Endothelial cell of umbilical vein (primary cell): ENCODE results near the gene HECTD4. TPM values are rescaled to one million over a fixed set of nuclear protein-coding genes. Genes with fewer than 3 reads are reported as not detected.

ENCODE experiments used
- BruUV-seq: library from RNA; stranded (reverse); fragments of 400-500 nt; replicated peaks from 2 replicates; lab custom pipeline; 2021; lab: Mats Ljungman, UMichigan
- CTCF ChIA-PET: fragments of 300-600, 350-600 bp; sonication (Branson Sonifier 250); formaldehyde crosslinking; loops from one replicate; lab custom pipeline; 2021; ENCODE audit warnings: antibody characterized with exemption, inconsistent platforms; lab: Charles Lee
- POLR2A ChIA-PET: fragments of 300-600, 350-600 bp; sonication (Branson Sonifier 250); formaldehyde crosslinking; loops from one replicate; lab custom pipeline; 2021; ENCODE audit warnings: antibody characterized with exemption, inconsistent platforms; lab: Charles Lee
- DNase-seq: peaks from one replicate; pipeline ENCODE4 v3.0.0-alpha.2; 2011; ENCODE audit warnings: low read depth, low spot score
- FAIRE-seq: peaks from 2 replicates; lab custom pipeline; 2011; peaks lifted over from hg19 to GRCh38; lab: Jason Lieb, UNC
- H2AFZ ChIP-seq: 2 replicates; pipeline ENCODE4 v1.6.0; 2012; ENCODE audit warnings: low read depth, low read length, control low read depth, inconsistent platforms
- H3K27ac ChIP-seq: 2 replicates; pipeline ENCODE4 v1.5.1; 2011; ENCODE audit warnings: low read depth, mild to moderate bottlenecking, control low read depth, low read length, moderate library complexity; ENCODE audit not compliant: insufficient read depth
- H3K27me3 ChIP-seq, 2 experiments: 2 replicates each; pipeline versions ENCODE4 v1.6.0 to v1.6.1; 2011; ENCODE audit warnings: low read length in 2 of 2, mixed read lengths in 1 of 2; ENCODE audit not compliant: control insufficient read depth in 2 of 2, insufficient read depth in 2 of 2
- H3K36me3 ChIP-seq, 2 experiments: 2 replicates in 1 of 2; 3 replicates in 1 of 2; pipeline ENCODE4 v1.5.1; 2011; ENCODE audit warnings: low read length in 2 of 2, mild to moderate bottlenecking in 1 of 2, moderate library complexity in 1 of 2; ENCODE audit not compliant: control insufficient read depth in 2 of 2, insufficient read depth in 2 of 2; ENCODE audit errors: extremely low read depth in 1 of 2
- H3K4me1 ChIP-seq: 3 replicates; pipeline ENCODE4 v1.5.1; 2011; ENCODE audit warnings: mild to moderate bottlenecking, low read length; ENCODE audit not compliant: control insufficient read depth, insufficient read depth; ENCODE audit errors: extremely low read depth
- H3K4me2 ChIP-seq: 2 replicates; pipeline ENCODE4 v1.6.1; 2011; ENCODE audit warnings: low read length, control low read depth, mixed read lengths; ENCODE audit not compliant: insufficient read depth
- H3K4me3 ChIP-seq, 3 experiments: fragments of 200-600 bp in 1 of 3; sonication (generic), shearing (Covaris generic) in 1 of 3; replicated peaks in 1 of 3; 2 replicates each; pipeline ENCODE4 v1.5.1; 2011 to 2016; ENCODE audit warnings: control low read depth in 3 of 3, low read length in 3 of 3, mild to moderate bottlenecking in 2 of 3, inconsistent platforms in 1 of 3, low read depth in 1 of 3, moderate library complexity in 1 of 3; ENCODE audit not compliant: insufficient read depth in 1 of 3
- H3K79me2 ChIP-seq: 2 replicates; pipeline ENCODE4 v1.6.0; 2012; ENCODE audit warnings: low read length, inconsistent platforms; ENCODE audit not compliant: control insufficient read depth, insufficient read depth
- H3K9ac ChIP-seq: replicated peaks from 2 replicates; pipeline ENCODE3; 2011; ENCODE audit warnings: low read length, control low read depth; ENCODE audit not compliant: insufficient read depth; ENCODE audit errors: extremely low read depth
- H3K9me1 ChIP-seq: replicated peaks from 3 replicates; pipeline ENCODE4 v1.6.0; 2011; ENCODE audit warnings: mild to moderate bottlenecking, low read length; ENCODE audit not compliant: control insufficient read depth, insufficient read depth; ENCODE audit errors: extremely low read depth
- H3K9me3 ChIP-seq: replicated peaks from 2 replicates; pipeline ENCODE4 v1.5.1; 2012; ENCODE audit warnings: low read length, inconsistent platforms; ENCODE audit not compliant: control insufficient read depth, insufficient read depth
- H4K20me1 ChIP-seq: replicated peaks from 2 replicates; pipeline ENCODE3; 2011; ENCODE audit warnings: mild to moderate bottlenecking, low read length; ENCODE audit not compliant: control insufficient read depth, insufficient read depth; ENCODE audit errors: extremely low read depth
- EZH2 ChIP-seq: IDR thresholded peaks from 2 replicates; pipeline ENCODE4 v1.6.1; 2012; ENCODE audit warnings: borderline replicate concordance, low read depth, mild to moderate bottlenecking, moderate library complexity, low read length, inconsistent platforms; ENCODE audit not compliant: severe bottlenecking
- FOS ChIP-seq: IDR thresholded peaks from 2 replicates; pipeline ENCODE4 v1.6.1; 2011; ENCODE audit warnings: mild to moderate bottlenecking, low read length, moderate library complexity, borderline replicate concordance; ENCODE audit not compliant: insufficient read depth
- GATA2 ChIP-seq: IDR thresholded peaks from 2 replicates; pipeline ENCODE4 v1.7.0; 2011; ENCODE audit warnings: low read depth, mild to moderate bottlenecking, moderate library complexity, mixed read lengths, low read length; ENCODE audit not compliant: insufficient read length, insufficient read depth
- JUN ChIP-seq: IDR thresholded peaks from 2 replicates; pipeline ENCODE4 v1.6.1; 2011; ENCODE audit warnings: borderline replicate concordance, low read depth; ENCODE audit not compliant: insufficient read length, insufficient read depth
- MYC ChIP-seq: IDR thresholded peaks from one replicate; pipeline ENCODE4 v1.6.1; 2011; ENCODE audit warnings: mild to moderate bottlenecking, low read depth, low read length
- POLR2A ChIP-seq: IDR thresholded peaks from 2 replicates; pipeline ENCODE4 v1.6.1; 2012; ENCODE audit warnings: low read depth, mild to moderate bottlenecking, control low read depth, low read length
- POLR2AphosphoS5 ChIP-seq: IDR thresholded peaks from 2 replicates; pipeline ENCODE4 v1.6.1; 2012; ENCODE audit warnings: low read depth, mild to moderate bottlenecking, control low read depth, low read length, moderate library complexity; ENCODE audit not compliant: insufficient read depth
- dilution Hi-C: fragments of 300-500 bp; cut with MboI; formaldehyde crosslinking; loops from one replicate; pipeline ENCODE4 v1.15.0; 2019; ENCODE audit warnings: low sequenced_read_pairs; ENCODE audit not compliant: extremely low pct_ligation_motif_present
- intact Hi-C: fragments of 100-400 bp; cut with micrococcal nuclease; formaldehyde crosslinking; loops from one replicate; pipeline ENCODE4 v1.10.0; 2022
- polyA plus RNA-seq, 4 experiments: library from polyadenylated mRNA; depleted of rRNA in 3 of 4; stranded (reverse) in 3 of 4; unstranded in 1 of 4; fragments of >200 nt; gene quantifications; 2 replicates each; pipeline versions ENCODE4 v1.2.1 to v1.2.3, GENCODE V29; 2011 to 2012; ENCODE audit warnings: missing spikeins in 1 of 4
- total RNA-seq: library from RNA; stranded (reverse); gene quantifications from 2 replicates; pipeline ENCODE4 v1.2.3, GENCODE V29; 2021
- TF ChIP-seq, protein P1 (sequence below), 2 donors: IDR thresholded peaks; 1 replicate in 1 of 2; 2 replicates in 1 of 2; pipeline ENCODE4 v1.5.1; 2011; ENCODE audit warnings: low read length in 2 of 2, mild to moderate bottlenecking in 2 of 2, moderate library complexity in 2 of 2, control low read depth in 1 of 2, inconsistent platforms in 1 of 2, low read depth in 1 of 2; ENCODE audit not compliant: insufficient read depth in 1 of 2; ENCODE audit errors: extremely low read depth in 1 of 2
- TF ChIP-seq, protein P2 (sequence below): IDR thresholded peaks from 2 replicates; pipeline ENCODE4 v1.6.1; 2011; ENCODE audit not compliant: insufficient read depth, insufficient read length

The HECTD4 gene
- total and polyA plus RNA-seq, 2 donors (not counting 3 experiments of a cell fraction or from before 2014, with no cell fraction given): 9.7 to 47.7 TPM

DNA sequence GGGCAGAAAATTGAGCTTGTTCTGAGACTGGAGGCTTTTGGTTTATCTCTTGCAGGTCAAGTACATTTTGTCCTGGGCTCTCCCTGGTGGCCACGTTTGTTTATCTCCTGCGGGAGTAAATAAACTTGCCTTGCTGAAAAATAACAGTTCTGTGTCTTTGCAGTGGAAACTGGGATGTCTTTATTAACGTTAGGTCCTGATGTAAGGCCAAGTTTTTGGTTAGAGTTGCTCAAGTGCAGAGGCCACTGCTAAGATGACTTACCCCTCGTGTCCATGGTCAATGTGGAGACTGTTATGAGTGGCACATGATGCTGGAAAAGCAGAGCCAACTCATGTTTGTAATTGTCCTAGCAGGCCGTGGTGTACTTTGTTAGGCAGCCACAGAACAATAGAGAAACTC, 40.3 kb upstream of the HECTD4 start:
- H3K9me1 ChIP-seq: no peaks in the 10 kb centered on the region
- H3K4me2 ChIP-seq: no peak overlapping the region
- FAIRE-seq: no peak
- H3K9me3 ChIP-seq: no peaks in the 10 kb centered on the region
- H4K20me1 ChIP-seq: peaks cover 13% of the 10 kb centered on the region
- BruUV-seq: no TSS peak
- no peak overlapping the region for H3K4me3 ChIP-seq
- no peak overlapping the region for H2AFZ ChIP-seq
- no peaks in the 10 kb centered on the region for H3K27me3 ChIP-seq
- H3K79me2 ChIP-seq: peaks cover 82% of the 10 kb centered on the region
- TF ChIP-seq POLR2A (no peak), MYC (no peak), POLR2AphosphoS5 (no peak), FOS (no peak), EZH2 (no peak), GATA2 (no peak), JUN (no peak)
- TF ChIP-seq, protein P1, sequence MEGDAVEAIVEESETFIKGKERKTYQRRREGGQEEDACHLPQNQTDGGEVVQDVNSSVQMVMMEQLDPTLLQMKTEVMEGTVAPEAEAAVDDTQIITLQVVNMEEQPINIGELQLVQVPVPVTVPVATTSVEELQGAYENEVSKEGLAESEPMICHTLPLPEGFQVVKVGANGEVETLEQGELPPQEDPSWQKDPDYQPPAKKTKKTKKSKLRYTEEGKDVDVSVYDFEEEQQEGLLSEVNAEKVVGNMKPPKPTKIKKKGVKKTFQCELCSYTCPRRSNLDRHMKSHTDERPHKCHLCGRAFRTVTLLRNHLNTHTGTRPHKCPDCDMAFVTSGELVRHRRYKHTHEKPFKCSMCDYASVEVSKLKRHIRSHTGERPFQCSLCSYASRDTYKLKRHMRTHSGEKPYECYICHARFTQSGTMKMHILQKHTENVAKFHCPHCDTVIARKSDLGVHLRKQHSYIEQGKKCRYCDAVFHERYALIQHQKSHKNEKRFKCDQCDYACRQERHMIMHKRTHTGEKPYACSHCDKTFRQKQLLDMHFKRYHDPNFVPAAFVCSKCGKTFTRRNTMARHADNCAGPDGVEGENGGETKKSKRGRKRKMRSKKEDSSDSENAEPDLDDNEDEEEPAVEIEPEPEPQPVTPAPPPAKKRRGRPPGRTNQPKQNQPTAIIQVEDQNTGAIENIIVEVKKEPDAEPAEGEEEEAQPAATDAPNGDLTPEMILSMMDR (IDR thresholded peaks at IDR 0.05; ENCODE audit: extremely low read depth in 1 of 2, insufficient read depth in 1 of 2, low read depth in 1 of 2, low read length in 2 of 2): no peak
- TF ChIP-seq, protein P2, sequence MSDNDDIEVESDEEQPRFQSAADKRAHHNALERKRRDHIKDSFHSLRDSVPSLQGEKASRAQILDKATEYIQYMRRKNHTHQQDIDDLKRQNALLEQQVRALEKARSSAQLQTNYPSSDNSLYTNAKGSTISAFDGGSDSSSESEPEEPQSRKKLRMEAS: no peak
- ChIA-PET CTCF (interaction anchor here (1.0 kb wide), 1 partner anchor 11 kb away, joined by 4 read pairs; no protein-coding TSS in a partner anchor), POLR2A (interaction anchor here (0.5 kb wide), 2 partner anchors 313 to 687 kb away, joined by 4 to 5 read pairs; no protein-coding TSS in a partner anchor)
- peaks cover 21% of the 10 kb centered on the region for H3K4me1 ChIP-seq
- dilution Hi-C loops (no loop called here), intact Hi-C loops (no loop called here)
- no peak overlapping the region for H3K9ac ChIP-seq
- H3K27ac ChIP-seq: no peak overlapping the region
- no peak for DNase-seq
- H3K36me3 ChIP-seq: no peaks in the 10 kb centered on the region
